ENCODE results near the gene PAOX. TPM values are rescaled to one million over a fixed set of nuclear protein-coding genes. Genes with fewer than 3 reads are reported as not detected.

PAOX gene
- total RNA-seq, 4 donors from 2014 or later: 7.1 to 14.5 (median 9.6) TPM

- Histone ChIP-seq H3K36me3 (peaks cover 0 to 55% of the 10 kb centered on the region in 2 donors), H3K9me3 (no peaks in the 10 kb centered on the region), H3K27me3 (peaks cover 19% of the 10 kb centered on the region), H3K27ac (no peak overlapping the region), H3K4me1 (peaks cover 0 to 10% (median 0%) of the 10 kb centered on the region in 3 donors), H3K4me3 (no peak overlapping the region)
- no peak for ATAC-seq
- WGBS, 2 donors (ENCODE audit: low coverage in 1 of 2): 50 to 89% methylated on average over 2 to 3 of the region's 34 CpGs
- no peak for TF ChIP-seq CTCF (IDR thresholded peaks at IDR 0.05)
Measured at GRCh38 chr10:133419211-133419950, 40.3 kb downstream of the PAOX start.

GRCh38 chr10:133420028-133420427 lies 41.0 kb downstream of the PAOX start:
- WGBS, 2 donors (ENCODE audit: low coverage in 1 of 2): 93% methylated on average over 3 to 9 of the region's 17 CpGs
- no peaks in the 10 kb centered on the region for H3K9me3 ChIP-seq
- H3K27me3 ChIP-seq: peaks cover 25% of the 10 kb centered on the region
- no peak for ATAC-seq
- H3K27ac ChIP-seq: no peak overlapping the region
- peaks cover 0 to 10% (median 0%) of the 10 kb centered on the region in 3 donors for H3K4me1 ChIP-seq
- TF ChIP-seq EP300 (IDR thresholded peaks at IDR 0.05) (no peak), POLR2AphosphoS5 (IDR thresholded peaks at IDR 0.05) (no peak), POLR2A (IDR thresholded peaks at IDR 0.05) (no peak), CTCF (IDR thresholded peaks at IDR 0.05) (no peak)
- peaks cover 0 to 49% of the 10 kb centered on the region in 2 donors for H3K36me3 ChIP-seq
- no peak overlapping the region for H3K4me3 ChIP-seq

GRCh38 chr10:133420579-133420978 lies 41.5 kb downstream of the PAOX start:
- Histone ChIP-seq H3K4me3 (no peak overlapping the region), H3K27ac (no peak overlapping the region), H3K36me3 (peaks cover 0 to 44% of the 10 kb centered on the region in 2 donors), H3K4me1 (peaks cover 0 to 10% (median 0%) of the 10 kb centered on the region in 3 donors), H3K9me3 (no peaks in the 10 kb centered on the region), H3K27me3 (peaks cover 29% of the 10 kb centered on the region)
- TF ChIP-seq CTCF (IDR thresholded peaks at IDR 0.05) (no peak), EP300 (IDR thresholded peaks at IDR 0.05) (no peak), POLR2AphosphoS5 (IDR thresholded peaks at IDR 0.05) (no peak), POLR2A (IDR thresholded peaks at IDR 0.05) (no peak)
- no peak for ATAC-seq
- WGBS, 2 donors (ENCODE audit: low coverage in 1 of 2): no CpG with 5 or more reads among the region's 6 CpGs

- 100% methylated on average over 1 of the region's 17 CpGs; no CpG with 5 or more reads in 1 of the 2 donors for WGBS, 2 donors (ENCODE audit: low coverage in 1 of 2)
- ATAC-seq: no peak
Measured at GRCh38 chr10:133421336-133422222, 42.5 kb downstream of the PAOX start.

More at GRCh38 chr10:133421336-133422222, 42.5 kb downstream of the PAOX start:
- peaks cover 29% of the 10 kb centered on the region for H3K27me3 ChIP-seq
- H3K36me3 ChIP-seq: peaks cover 0 to 37% of the 10 kb centered on the region in 2 donors
- no peak for TF ChIP-seq EP300 (IDR thresholded peaks at IDR 0.05)
- no peak for TF ChIP-seq CTCF (IDR thresholded peaks at IDR 0.05)
- TF ChIP-seq POLR2A (IDR thresholded peaks at IDR 0.05): no peak
- TF ChIP-seq POLR2AphosphoS5 (IDR thresholded peaks at IDR 0.05): no peak
- H3K27ac ChIP-seq: no peak overlapping the region
- no peaks in the 10 kb centered on the region for H3K9me3 ChIP-seq
- H3K4me1 ChIP-seq: peaks cover 0 to 10% (median 0%) of the 10 kb centered on the region in 3 donors
- H3K4me3 ChIP-seq: no peak overlapping the region
